LNCAP (cell line): ENCODE measurements around the gene VASH1.

Source experiments
- TF ChIP-seq, protein P1 (sequence below): fragments of 450-650 bp; IDR thresholded peaks from 2 replicates; pipeline ENCODE4 v1.5.1; 2017; ENCODE audit warnings: mild to moderate bottlenecking

Gene VASH1

DNA sequence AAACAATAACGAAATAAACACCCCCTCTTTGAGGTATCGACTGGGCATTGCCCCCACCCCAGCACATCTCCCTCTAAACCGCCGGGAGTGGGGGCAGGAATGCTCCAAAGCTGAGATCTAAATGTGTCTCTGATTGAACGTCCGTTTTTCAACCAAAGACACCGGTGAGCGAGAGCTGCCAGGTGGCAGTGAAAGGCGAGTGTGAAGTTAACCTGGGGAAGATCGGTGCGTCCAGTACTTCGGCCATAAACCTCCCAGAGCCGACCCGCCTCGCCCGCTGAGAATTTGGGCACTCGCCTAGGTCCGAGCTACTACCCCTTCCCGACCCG lies 50.8 kb downstream of the VASH1 start:
- TF ChIP-seq, protein P1, sequence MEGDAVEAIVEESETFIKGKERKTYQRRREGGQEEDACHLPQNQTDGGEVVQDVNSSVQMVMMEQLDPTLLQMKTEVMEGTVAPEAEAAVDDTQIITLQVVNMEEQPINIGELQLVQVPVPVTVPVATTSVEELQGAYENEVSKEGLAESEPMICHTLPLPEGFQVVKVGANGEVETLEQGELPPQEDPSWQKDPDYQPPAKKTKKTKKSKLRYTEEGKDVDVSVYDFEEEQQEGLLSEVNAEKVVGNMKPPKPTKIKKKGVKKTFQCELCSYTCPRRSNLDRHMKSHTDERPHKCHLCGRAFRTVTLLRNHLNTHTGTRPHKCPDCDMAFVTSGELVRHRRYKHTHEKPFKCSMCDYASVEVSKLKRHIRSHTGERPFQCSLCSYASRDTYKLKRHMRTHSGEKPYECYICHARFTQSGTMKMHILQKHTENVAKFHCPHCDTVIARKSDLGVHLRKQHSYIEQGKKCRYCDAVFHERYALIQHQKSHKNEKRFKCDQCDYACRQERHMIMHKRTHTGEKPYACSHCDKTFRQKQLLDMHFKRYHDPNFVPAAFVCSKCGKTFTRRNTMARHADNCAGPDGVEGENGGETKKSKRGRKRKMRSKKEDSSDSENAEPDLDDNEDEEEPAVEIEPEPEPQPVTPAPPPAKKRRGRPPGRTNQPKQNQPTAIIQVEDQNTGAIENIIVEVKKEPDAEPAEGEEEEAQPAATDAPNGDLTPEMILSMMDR = no peak

DNA sequence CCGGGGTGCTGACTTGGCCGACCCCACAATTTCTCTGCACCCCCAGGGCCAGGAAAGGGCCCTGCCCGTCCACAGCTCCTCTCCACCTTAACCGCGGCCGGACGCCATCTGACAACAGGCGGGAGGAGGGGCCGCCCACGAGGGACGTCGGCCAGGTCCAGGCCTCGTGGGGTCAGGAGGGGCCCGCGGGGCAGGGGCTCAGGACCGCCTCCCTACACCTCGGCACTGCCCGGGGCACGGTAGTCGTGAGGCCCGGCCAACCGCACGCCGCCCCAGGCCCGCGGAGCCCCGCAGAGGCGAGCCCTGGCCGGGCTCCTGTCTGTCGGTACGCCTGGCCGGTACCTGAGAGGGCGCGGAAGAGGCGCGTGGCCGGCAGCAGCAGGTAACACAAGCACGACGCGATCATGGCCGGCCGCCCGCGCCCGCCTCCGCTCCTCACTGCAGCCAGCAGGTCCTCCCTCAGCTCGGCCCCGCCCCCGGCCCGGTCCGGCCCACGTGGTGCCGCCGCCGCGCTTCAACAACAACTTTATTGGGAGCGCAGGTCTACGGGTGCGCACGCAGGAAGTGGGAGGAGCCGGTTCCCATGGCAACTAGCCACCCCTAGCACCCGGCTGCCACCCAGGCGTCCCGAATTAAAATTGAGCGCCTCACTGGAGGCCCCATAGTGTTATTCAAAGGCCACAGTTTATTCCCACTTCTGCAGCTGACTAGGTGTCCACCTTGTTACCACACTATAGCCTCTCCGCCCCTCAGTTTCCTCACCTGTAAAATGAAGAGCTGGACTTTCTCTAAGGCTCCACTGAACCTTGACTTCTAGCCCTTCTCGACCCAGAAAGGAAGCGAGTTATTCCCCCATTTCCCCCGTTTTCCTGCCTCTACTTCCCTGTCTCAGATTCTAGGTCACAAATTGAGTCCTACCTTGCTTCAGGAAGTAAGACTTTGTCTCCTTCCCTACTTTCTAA lies 51.4 kb downstream of the VASH1 start, which contains the start of gene ANGEL1:
ANGEL1 (minus strand) TSS at position 461 of the 962 bp plus-strand sequence; CDS start at position 406, 55 bp downstream.
- TF ChIP-seq, protein P1 = no peak

DNA sequence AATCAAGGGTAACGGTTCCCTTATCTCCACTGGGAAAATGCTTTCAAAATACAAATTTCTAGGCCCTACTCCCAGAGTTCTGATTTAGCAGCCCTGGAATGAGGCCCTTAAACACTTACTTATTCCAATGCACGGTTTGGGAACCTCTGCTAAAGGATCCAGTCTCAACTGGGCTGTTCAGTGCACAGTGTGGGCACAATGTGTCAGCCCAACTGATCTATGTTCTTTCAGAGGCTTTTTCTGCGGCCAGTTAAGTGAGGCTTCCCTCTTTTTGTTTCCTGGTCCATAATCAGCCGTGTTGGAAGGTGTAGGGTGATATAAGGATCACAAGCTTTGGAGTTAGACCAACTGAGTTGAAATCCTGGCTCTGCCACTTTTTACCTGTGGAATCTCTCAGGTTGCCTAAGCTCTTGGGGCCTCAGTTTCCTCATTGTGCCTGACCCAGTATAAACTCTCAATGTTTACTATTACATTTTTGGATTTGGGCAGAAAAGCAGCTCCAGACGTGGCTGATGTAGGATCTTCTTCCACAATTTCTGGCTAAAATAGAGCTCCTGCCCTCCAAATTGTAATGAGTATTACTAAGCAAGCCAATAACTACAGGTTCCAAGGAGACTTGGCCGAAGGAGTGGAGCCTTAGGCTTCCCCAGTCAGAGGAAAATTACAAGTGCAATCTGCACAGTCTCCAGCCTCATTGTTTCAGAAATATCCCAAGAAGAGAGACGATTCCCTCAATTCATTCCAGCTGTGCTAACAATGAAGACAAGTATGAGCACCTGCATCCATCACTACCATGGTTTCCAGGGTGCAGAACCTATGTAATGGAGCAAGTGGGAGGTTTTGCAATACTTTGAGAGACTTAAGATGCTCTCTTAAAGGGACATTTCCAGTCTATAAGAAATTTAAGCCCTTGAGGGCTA lies 53.7 kb downstream of the VASH1 start:
- TF ChIP-seq, protein P1 = no peak

DNA sequence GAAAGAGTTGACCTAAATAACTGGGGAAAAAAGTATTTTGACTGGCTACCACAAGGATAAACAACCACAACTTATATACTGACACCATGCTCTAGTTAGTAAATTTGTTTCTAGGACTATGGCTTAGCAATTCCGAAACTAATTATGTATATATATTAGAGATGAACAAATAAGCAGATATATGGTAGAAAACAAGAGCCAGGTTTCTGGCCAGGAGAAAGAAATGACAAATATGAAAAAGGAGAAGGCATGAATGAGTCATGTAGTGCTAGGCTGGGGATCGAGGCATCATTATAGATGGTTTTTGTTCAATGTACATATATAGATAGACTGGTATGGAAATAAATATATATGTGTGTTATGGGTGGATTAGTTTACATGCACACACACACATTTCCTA lies 59.4 kb downstream of the VASH1 start:
- TF ChIP-seq, protein P1 = no peak

DNA sequence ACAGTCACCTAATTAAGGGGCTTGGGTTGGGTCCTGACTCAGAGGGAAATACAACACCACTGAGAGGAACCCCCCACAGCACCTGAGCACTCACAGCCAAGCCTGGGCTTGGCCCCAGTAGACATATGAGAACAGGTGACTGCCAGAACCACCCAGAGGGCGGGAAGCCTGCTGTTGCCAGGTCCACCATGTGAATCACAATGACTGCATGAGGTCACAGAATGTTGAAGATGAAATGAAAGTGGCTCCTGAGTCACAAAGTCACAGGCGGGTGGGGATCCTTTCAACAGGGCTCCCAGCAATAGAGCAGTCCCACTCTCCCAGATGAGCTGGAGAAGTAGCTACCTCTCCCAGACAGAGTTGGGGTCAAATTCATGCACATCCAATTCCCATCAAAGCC lies 64.9 kb downstream of the VASH1 start, which contains the start of gene LRRC74A:
LRRC74A (plus strand) TSS at position 287 of the 400 bp plus-strand sequence. CDS start 290 bp downstream, outside the sequence.
- TF ChIP-seq, protein P1 = no peak

DNA sequence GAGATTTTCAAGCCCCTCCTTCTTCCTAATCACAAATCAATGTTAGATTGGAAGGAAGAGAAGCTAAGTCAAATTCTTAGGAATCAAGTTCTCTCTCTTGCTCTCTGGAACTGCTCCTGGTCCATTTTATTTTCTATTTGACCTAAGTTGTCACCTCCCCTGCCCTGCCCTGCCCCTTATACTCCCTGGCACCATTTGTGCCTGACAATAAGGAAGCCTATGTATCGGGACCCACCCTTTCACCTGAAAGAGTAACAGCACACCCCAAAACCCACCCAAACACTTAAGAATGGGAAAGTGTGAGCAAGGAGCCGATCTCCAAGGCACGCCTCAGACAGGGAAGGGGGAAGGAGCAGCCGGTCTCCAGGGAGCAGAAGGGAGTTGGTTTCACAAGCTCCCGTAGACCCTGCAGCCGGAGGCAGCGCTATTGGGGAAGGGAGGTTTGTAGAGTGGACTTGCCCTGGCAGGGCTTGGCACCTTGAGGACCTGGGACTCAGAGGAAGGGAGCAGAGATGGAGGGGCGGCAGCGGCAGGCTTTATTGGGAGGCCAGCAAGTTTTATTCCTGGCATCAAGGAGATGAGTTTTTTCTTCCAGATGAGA lies 66.5 kb downstream of the VASH1 start:
- TF ChIP-seq, protein P1 = no peak
